Activated naive CD8-positive, alpha-beta T cell (primary cell): ENCODE results near the gene PSMA5.
"Not testable (repeated sequence)": the region's sequence is repeated elsewhere in the genome, so short reads cannot be mapped to it uniquely, and the experiment has no call there.

Experiments used
- H3K27ac Mint-ChIP-seq: one replicate; pipeline ENCODE4 v1.8.0; 2021; ENCODE audit warnings: mixed read lengths
- H3K27me3 Mint-ChIP-seq: one replicate; pipeline ENCODE4 v1.8.0; 2021; ENCODE audit warnings: mixed read lengths
- H3K36me3 Mint-ChIP-seq: one replicate; pipeline ENCODE4 v1.8.0; 2021; ENCODE audit warnings: mixed read lengths
- H3K4me1 Mint-ChIP-seq: one replicate; pipeline ENCODE4 v1.8.0; 2021; ENCODE audit warnings: low read depth, mixed read lengths
- H3K4me3 Mint-ChIP-seq: one replicate; pipeline ENCODE4 v1.8.0; 2021; ENCODE audit warnings: mild to moderate bottlenecking, mixed read lengths
- H3K9me3 Mint-ChIP-seq: one replicate; pipeline ENCODE4 v1.8.0; 2021; ENCODE audit warnings: low read depth, mixed read lengths

PSMA5 gene

DNA sequence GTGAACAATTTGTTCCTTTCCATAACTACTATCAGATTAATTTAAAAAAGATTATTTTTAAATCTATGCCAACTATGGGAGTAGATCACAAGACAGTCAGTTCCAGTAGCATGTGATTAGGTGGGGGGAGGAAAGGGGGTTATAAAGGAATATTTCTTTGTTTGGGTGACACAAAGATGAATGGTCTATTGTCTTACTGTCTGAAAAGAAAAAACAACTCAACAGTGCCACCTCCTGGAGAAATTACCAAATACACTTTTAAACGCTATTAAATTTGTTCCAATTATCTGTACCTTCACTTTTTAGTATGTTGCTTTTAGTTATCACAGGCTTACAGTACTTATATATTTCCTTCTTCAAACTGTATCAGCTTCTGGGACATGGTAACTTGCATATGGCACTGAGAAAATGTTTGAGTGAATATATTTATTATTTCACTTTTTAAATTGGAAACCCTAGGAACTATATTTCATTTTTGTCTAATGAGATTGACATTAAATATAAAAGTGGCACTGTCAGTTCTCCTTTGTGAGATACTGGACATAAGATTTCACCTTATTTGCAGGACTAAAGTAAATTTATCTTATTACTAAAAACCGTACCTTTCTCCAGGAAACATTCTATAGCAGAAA, 26.8 kb downstream of the PSMA5 start:
- H3K36me3 Mint-ChIP-seq: no peaks in the 10 kb centered on the region
- H3K4me1 Mint-ChIP-seq: peaks cover 16% of the 10 kb centered on the region
- peak overlapping the region; percentile 81 for H3K4me3 Mint-ChIP-seq
- H3K9me3 Mint-ChIP-seq: no peaks in the 10 kb centered on the region
- peaks cover 21% of the 10 kb centered on the region for H3K27me3 Mint-ChIP-seq
- H3K27ac Mint-ChIP-seq: no peak overlapping the region

DNA sequence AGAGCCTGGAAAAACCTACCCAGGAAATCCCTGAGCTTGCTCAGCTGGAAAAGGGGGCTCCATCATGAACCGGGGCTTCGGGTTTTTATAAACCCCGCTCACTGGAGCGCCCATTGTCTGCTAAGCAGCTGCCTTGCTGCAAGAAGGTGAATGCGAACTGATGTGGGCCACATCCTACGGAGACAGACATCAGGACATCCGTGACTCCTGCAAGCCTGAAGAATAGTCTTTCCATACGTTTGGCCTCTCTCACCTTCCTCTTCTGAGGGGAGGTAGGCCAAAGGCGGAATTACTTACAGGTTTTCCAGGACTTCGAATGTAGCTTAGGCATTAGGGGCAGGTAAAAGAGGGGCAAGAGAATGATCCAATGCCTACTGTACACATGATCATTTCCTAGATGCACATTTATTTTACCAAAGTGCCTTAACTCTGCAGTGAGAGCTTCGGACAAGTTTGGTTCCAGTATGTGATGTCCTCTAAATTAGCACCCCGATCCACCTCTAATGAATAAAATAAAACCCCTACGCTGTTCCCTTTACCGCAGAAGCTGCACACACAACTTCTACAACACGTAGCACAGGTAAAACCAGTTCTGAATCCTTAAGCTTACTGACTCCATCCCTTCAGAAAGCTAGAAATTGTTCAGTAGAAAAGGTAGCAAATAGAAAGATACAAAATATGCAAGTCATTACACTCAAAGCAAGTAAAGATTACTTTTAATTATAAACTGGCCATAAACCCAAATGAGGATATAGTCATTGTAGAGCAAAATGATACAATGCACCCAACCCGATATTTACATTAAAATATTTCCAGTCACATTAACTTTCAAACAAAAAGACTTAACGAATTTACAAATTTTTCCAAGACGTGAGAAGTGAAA, 27.7 kb downstream of the PSMA5 start:
- Mint-ChIP-seq H3K4me3 (peak overlapping the region; percentile 81), H3K27me3 (peaks cover 24% of the 10 kb centered on the region), H3K36me3 (no peaks in the 10 kb centered on the region), H3K9me3 (no peaks in the 10 kb centered on the region), H3K27ac (no peak overlapping the region), H3K4me1 (peaks cover 16% of the 10 kb centered on the region)

DNA sequence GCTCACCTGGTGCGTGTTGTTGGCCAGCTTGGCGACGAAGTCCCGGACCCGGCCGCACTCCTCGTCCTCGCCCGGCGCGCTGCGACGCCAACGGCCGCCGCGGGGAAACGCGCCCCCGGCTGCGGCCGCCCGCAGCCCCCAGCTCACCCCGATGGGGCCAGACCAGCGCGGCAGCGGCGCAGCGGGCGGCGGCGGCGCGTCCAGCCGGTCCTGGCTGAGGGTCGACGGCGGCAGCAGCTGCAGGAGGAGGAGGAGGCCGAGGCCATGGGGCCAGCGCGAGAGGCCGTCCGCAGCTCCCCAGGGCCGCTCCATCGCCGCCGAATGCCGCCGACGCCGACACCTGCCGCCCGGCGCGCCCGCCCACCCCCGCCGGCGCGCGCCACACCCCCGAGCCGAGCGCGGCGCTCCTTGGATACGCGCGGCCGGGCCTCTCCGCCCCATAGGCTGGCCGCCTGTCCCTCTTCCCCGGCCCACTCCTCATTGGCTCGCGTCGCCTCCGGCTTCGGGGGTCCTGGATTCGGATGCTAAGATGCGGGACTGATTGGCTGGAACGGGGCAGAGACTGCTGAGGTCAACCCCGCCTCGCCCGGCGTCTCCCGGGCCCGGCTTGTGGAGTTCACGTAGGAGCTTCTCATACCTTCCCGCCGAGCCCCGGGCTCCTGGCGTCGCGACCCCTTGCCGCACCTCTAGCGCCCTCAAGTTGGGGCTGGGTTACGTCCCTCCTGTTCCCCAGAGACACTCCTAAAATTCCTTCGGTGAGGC, 28.5 kb downstream of the PSMA5 start, which contains the start of gene SORT1:
Gene SORT1, minus strand, starts transcription at position 338 of the 762 bp plus-strand sequence. Its CDS starts 26 bp downstream, at position 312.
- H3K36me3 Mint-ChIP-seq: no peaks in the 10 kb centered on the region
- H3K4me1 Mint-ChIP-seq: peaks cover 16% of the 10 kb centered on the region
- no peaks in the 10 kb centered on the region for H3K9me3 Mint-ChIP-seq
- H3K4me3 Mint-ChIP-seq: peak within 1 kb of the TSS; percentile 90
- H3K27me3 Mint-ChIP-seq: peaks cover 24% of the 10 kb centered on the region
- H3K27ac Mint-ChIP-seq: no peak within 1 kb of the TSS

DNA sequence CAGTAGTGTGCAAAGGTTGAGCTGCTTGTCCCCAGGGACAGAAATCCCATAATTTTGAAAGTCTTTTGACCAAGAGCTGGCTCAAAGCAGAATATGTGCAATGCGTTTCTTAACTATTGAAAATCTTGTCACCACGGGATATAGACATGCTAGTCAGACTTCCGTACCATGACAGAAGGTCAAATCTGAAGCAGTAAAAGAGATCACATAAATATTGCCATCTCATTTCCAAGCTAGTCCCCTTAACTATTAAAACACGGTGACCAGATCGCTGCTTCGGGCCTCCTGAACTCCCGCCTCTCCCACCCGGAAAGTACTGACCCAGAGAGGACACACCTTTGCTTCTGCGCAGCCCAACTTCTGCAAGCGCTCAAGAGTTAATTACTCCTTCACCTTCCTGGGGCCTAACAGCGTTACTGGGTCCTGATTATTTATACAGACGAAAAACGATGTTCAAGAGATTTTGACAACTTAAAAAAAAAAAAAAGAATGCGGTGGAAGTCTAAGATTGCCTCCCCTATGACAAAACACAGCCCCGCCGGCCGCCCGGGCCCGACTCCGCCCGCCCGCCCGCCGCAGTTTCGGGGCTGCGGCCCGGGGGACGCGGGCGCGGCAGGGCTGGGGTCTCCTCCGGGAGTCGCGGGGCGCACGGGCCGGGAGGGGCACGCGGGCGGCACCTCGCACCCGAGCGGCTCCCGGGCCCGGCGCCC, 29.2 kb downstream of the PSMA5 start:
- Mint-ChIP-seq H3K27me3 (peaks cover 28% of the 10 kb centered on the region), H3K4me3 (peak overlapping the region; percentile 90), H3K9me3 (no peaks in the 10 kb centered on the region), H3K36me3 (no peaks in the 10 kb centered on the region), H3K27ac (no peak overlapping the region), H3K4me1 (peaks cover 16% of the 10 kb centered on the region)

DNA sequence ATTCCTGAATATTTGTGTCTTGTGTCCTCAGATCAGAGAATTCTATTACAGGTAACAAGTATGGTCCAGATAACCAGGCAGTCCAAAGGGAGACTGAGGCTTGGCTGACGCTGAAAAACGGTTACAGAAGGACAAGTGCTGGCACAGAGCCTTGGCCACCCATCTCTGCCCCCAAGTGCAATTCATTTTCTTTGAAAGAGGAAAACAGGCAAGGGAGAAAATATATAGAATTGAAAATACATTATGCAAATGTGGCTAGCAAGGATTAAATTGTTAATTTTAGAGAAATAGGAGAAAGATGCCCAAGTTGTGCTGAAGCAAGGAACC, 29.8 kb downstream of the PSMA5 start:
- no peaks in the 10 kb centered on the region for H3K36me3 Mint-ChIP-seq
- peak overlapping the region; percentile 90 for H3K4me3 Mint-ChIP-seq
- H3K27ac Mint-ChIP-seq: no peak overlapping the region
- H3K4me1 Mint-ChIP-seq: peaks cover 16% of the 10 kb centered on the region
- H3K27me3 Mint-ChIP-seq: peaks cover 29% of the 10 kb centered on the region
- no peaks in the 10 kb centered on the region for H3K9me3 Mint-ChIP-seq

DNA sequence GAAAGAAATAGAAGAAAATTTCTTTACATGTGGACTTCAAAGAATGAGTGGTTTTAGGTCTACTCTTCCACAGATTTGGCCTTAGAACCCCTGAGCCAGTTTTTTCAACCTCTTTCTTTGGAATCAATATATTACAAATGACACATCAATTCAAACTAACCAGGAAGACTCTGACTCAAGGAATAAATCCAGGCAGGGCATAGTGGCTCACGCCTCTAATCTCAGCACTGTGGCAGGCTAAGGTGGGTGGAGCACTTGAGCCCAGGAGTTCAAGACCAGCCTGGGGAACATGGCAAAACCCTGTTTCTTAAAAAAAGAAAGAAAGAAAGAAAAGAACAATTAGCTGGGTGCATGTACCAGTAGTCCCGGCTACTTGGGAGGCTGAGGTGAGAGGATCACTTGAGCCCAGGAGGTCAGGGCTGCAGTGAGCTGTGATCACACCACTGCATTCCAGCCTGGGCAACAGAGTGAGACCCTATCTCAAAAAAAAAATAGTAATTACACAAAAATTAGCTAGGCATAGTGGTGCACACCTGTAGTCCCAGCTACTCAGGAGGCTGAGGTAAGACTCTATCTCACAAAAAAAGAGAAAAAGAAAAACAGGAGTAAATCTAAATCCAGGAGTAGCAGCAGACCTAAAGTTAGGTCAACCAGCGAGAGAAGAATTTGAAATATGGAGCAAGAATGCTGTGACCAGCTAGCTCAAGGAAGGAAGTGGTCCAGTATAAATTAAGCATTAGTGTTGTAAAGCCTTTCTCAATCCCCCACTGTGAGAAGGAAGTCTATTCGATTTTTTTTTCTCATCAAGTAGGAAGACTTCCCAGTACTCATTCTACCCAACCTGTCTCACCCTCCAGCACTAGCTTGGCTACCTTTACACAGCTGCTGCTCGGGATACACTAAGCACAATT, 30.4 kb downstream of the PSMA5 start:
- no peaks in the 10 kb centered on the region for H3K9me3 Mint-ChIP-seq
- H3K4me1 Mint-ChIP-seq: peaks cover 16% of the 10 kb centered on the region
- H3K27ac Mint-ChIP-seq: no peak overlapping the region
- H3K27me3 Mint-ChIP-seq: peaks cover 29% of the 10 kb centered on the region
- H3K36me3 Mint-ChIP-seq: no peaks in the 10 kb centered on the region
- H3K4me3 Mint-ChIP-seq: peak overlapping the region; percentile 90

DNA sequence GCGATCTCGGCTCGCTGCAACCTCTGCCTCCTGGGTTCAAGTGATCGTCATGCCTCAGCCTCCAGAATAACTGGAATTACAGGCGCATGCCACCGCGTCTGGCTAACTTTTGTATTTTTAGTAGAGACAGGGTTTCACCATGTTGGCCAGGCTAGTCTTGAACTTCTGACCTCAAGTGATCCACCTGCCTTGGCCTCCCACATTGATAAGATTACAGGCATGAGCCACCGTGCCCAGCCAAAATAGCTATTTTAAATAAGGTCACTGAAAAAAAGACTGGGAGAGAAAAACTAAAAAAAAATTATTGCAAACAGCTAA, 31.0 kb downstream of the PSMA5 start:
- H3K36me3 Mint-ChIP-seq, H3K4me3 Mint-ChIP-seq, H3K9me3 Mint-ChIP-seq, H3K27ac Mint-ChIP-seq: not testable (repeated sequence)
- H3K4me1 Mint-ChIP-seq: peaks cover 16% of the 10 kb centered on the region
- peaks cover 29% of the 10 kb centered on the region for H3K27me3 Mint-ChIP-seq

DNA sequence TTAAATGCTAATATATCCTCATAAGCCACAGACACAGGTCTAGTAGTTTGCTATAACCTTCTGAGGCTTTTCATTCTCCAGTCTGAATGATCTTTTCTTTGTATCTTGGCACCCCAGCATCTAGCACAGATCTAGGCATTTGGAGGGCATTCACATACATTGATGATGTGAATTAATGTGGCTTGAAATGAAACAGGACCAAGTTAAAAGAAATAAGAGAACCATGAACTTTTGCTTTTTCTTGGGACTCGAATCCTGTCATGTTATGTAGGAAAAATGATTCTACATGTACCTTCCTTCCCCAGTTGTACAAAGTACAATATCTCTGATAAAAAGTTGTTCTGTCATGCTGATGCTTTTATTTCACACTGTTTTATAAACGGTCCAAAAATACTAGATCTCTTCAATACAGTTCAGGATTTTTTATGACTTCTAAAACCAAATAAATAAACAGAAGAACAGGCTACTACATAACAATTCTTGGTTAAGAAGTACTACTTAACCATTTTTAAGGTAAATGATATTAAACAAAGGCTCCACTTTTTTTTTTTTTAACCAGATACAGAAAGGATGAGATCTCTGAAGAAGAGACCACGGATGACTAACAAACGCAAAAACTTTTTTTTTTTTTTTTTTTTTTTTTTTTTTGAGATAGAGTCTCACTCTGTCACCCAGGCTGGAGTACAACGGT, 31.5 kb downstream of the PSMA5 start:
- Mint-ChIP-seq H3K9me3 (no peaks in the 10 kb centered on the region), H3K27me3 (peaks cover 34% of the 10 kb centered on the region), H3K4me1 (peaks cover 16% of the 10 kb centered on the region), H3K27ac (no peak overlapping the region), H3K4me3 (no peak overlapping the region), H3K36me3 (no peaks in the 10 kb centered on the region)

DNA sequence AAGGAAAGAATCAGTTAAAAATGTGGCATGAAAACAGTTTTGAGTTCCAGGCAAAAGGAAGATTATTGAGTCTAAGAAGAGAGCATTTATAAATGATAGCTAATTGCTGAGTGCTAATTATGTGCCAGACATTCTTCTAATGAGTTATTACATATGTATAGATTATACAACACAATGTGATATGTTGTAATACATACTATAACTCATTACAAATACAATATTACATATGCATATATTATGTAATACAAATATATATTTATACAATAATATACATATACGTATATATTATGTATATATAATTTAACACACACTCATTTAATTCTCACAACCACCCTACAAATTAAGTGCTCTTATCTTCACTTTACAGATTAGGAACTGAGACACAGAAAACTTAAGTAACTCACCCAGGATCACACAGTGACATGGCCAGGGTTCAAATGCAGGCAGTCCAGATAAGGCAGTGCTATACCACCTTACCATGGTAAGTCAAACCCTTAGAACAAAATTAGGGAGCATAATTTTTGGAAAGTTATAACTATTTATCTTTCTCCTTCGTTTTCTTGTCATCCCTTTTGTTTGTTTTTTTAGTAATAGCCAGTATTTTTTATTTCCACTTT, 32.5 kb downstream of the PSMA5 start:
- no peak overlapping the region for H3K4me3 Mint-ChIP-seq
- no peaks in the 10 kb centered on the region for H3K36me3 Mint-ChIP-seq
- no peak overlapping the region for H3K27ac Mint-ChIP-seq
- H3K4me1 Mint-ChIP-seq: peaks cover 10% of the 10 kb centered on the region
- H3K9me3 Mint-ChIP-seq: no peaks in the 10 kb centered on the region
- peaks cover 34% of the 10 kb centered on the region for H3K27me3 Mint-ChIP-seq

DNA sequence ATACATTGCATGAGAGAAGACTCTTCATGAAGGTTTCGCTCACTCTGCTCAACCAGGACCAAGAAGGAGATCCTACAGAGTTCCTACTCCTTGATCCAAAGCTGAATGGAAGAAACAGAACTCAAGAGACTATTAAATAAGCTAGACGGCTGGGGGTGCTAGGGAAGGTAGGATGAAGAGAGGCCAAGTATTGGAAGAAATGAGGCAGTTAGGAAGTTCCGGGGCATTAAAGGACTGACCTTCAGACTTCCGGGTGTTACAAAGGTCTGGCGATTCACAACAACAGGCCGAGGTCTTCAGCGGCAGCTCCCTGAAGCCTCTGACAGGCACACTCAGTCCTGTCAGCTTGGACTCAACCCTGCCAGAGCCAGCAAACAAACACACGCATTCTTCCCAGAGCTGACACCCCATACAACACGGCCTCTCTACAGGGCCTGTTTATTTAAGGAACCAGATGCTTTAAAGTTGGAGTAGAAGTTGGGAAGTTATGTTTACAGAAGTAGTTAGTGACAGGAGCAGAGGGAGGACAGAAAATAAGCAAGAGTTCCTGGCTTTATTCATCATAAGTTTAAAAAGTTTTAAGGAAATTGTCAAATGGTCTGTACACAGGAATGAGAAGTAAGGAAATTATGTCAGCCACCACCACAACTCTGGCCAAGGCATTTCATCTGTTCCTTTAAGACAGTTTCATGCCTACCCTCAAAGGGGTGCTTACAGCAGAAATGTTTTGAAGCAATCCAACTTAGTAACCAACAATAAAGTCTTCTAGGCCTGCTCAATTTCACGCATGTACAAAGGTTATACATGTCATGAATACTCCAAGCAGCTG, 33.2 kb downstream of the PSMA5 start:
- peaks cover 7% of the 10 kb centered on the region for H3K4me1 Mint-ChIP-seq
- no peaks in the 10 kb centered on the region for H3K9me3 Mint-ChIP-seq
- H3K27ac Mint-ChIP-seq: no peak overlapping the region
- H3K36me3 Mint-ChIP-seq: no peaks in the 10 kb centered on the region
- H3K4me3 Mint-ChIP-seq: no peak overlapping the region
- H3K27me3 Mint-ChIP-seq: peaks cover 34% of the 10 kb centered on the region

DNA sequence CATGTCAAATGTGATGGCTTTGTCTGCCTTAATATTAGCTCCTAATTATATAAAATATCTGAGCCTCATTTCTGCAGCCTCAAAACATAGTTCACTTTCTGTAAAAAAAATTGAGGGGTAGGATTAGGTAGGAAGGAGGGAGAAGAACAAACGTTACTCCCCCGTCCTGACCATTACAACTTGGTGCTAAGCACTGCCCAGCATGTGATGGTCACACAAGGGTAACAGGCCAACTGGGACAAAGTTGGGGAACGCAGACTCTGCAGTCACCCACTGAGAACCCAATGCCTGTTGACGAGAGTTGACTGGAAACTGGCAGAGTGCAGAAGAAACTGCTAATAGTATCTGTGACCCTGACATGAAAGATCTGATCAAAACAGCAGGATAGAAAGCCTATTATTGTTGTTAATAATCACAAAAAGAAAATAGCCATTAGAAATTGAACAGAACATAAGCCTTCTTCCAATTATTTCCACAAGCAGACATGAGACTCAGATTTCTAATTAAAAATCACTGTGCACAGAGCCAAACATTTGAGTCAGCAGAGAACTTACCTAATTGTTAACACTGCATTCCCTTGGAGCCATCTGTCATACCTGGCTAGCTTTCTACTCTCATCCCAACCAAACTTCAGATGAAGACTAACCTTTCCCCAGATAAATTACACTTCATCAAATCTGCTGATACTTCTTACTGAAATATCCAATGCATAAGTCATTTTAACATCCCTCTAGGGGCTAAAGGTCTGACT, 34.0 kb downstream of the PSMA5 start:
- Mint-ChIP-seq H3K4me3 (no peak overlapping the region), H3K4me1 (peaks cover 7% of the 10 kb centered on the region), H3K27ac (no peak overlapping the region), H3K36me3 (no peaks in the 10 kb centered on the region), H3K9me3 (no peaks in the 10 kb centered on the region), H3K27me3 (peaks cover 35% of the 10 kb centered on the region)

DNA sequence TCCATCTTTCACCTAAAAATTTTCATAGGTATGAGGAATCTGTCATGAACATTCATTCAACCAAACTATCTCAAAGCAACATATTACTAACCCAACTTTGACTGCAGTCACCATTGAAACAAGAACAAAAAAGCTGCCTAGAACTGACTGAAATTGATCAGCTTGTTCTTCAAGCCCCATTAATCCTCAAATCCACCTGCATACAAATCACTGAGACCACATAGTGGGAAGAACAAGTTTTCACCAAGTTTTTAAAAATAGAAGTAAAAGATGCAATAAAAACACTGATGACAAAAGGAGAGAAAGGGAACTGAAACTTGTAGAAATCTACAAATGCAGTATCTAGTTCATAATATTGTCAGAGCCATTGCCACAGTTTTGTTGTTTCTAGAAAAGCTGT, 34.6 kb downstream of the PSMA5 start:
- H3K27me3 Mint-ChIP-seq: peaks cover 31% of the 10 kb centered on the region
- no peak overlapping the region for H3K27ac Mint-ChIP-seq
- H3K4me1 Mint-ChIP-seq: peaks cover 2% of the 10 kb centered on the region
- no peaks in the 10 kb centered on the region for H3K36me3 Mint-ChIP-seq
- H3K4me3 Mint-ChIP-seq: no peak overlapping the region
- H3K9me3 Mint-ChIP-seq: no peaks in the 10 kb centered on the region
